ENCODE results near the gene REXO2.

REXO2 gene

DNA sequence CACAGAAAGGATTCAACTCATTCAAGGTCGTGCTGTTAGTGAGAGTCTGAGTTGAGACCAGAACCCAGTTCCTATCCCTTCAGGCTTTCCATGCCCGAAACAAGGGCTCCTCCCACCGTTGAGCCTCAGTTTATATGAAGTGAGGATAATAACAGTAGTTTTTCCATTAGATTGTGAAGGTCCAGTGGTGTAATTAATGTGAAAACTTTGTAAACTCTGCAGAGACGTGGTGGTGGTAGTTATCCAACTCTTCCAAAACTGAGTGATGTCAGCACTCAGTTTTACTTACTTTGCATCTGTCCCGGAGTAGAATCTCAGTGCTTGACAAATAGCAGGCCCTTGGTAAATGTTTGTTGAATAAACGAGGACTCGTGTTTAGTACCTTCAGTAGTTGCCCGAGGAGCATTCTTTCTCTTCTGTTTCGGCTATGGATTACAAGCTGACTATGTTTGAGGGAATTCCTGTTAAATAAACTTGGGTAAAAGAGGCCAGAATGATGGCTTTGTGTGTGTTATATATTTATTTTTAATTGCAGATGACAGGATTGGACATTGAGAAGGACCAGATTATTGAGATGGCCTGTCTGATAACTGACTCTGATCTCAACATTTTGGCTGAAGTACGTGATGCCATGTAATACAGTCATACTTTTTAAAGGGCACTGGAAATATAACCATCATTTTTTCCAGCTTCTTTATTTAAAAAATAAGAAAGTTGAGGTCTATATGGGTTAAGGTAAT, 1.0 kb downstream of the REXO2 start:
- Histone ChIP-seq H3K36me3 (ENCODE audit: control insufficient read depth in 2 of 2, insufficient read depth in 1 of 2, low read length in 2 of 2) (peaks cover 0 to 15% of the 10 kb centered on the region in 2 experiments; a peak in 1 of 3 replicates), H3K9me3 (ENCODE audit: control insufficient read depth, insufficient read depth, low read depth, low read length) (no peaks in the 10 kb centered on the region), H3K4me3 (ENCODE audit: low read depth, low read length) (peak overlapping the region; percentile 65), H3K27ac (ENCODE audit: extremely low read depth, low read depth, low read length) (peak overlapping the region; percentile 55), H3K4me1 (ENCODE audit: control insufficient read depth, insufficient read depth, low read length) (no peaks in the 10 kb centered on the region; the same call in 1 of the 2 replicates)
- TF ChIP-seq ZNF544 (tag by site-specific recombination; IDR thresholded peaks at IDR 0.05) (no peak), ZNF600 (tag by site-specific recombination; IDR thresholded peaks at IDR 0.05) (peak; percentile 14; the same call in 1 of the 2 replicates), ZNF121 (tag by site-specific recombination; IDR thresholded peaks at IDR 0.05) (no peak), ZNF561 (tag by site-specific recombination; IDR thresholded peaks at IDR 0.05; ENCODE audit: borderline replicate concordance) (0 out of 2 replicates have a peak, but pooled peaks have one; percentile 14), TRIM28 (IDR thresholded peaks at IDR 0.05; ENCODE audit: borderline replicate concordance, low read length) (0 out of 2 replicates have a peak, but pooled peaks have one; percentile 43), ZBTB17 (tag by site-specific recombination; IDR thresholded peaks at IDR 0.05) (peak; percentile 32; the same call in 1 of the 2 replicates), ZNF426 (tag by site-specific recombination; IDR thresholded peaks at IDR 0.05) (no peak), PRDM1 (tag by site-specific recombination; IDR thresholded peaks at IDR 0.05) (peak; percentile 82)
- TF ChIP-seq, protein P1, sequence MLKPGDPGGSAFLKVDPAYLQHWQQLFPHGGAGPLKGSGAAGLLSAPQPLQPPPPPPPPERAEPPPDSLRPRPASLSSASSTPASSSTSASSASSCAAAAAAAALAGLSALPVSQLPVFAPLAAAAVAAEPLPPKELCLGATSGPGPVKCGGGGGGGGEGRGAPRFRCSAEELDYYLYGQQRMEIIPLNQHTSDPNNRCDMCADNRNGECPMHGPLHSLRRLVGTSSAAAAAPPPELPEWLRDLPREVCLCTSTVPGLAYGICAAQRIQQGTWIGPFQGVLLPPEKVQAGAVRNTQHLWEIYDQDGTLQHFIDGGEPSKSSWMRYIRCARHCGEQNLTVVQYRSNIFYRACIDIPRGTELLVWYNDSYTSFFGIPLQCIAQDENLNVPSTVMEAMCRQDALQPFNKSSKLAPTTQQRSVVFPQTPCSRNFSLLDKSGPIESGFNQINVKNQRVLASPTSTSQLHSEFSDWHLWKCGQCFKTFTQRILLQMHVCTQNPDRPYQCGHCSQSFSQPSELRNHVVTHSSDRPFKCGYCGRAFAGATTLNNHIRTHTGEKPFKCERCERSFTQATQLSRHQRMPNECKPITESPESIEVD (tag by site-specific recombination; IDR thresholded peaks at IDR 0.05) = peak; percentile 88
- TF ChIP-seq, protein P2, sequence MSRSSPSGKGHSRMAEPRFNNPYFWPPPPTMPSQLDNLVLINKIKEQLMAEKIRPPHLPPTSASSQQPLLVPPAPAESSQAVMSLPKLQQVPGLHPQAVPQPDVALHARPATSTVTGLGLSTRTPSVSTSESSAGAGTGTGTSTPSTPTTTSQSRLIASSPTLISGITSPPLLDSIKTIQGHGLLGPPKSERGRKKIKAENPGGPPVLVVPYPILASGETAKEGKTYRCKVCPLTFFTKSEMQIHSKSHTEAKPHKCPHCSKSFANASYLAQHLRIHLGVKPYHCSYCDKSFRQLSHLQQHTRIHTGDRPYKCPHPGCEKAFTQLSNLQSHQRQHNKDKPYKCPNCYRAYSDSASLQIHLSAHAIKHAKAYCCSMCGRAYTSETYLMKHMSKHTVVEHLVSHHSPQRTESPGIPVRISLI (tag by site-specific recombination; IDR thresholded peaks at IDR 0.05) = no peak
- ChIA-PET CTCF (interaction anchor here (0.6 to 0.8 kb wide), 2 partner anchors 94 to 1059 kb away, joined by 3 read pairs; no protein-coding TSS in a partner anchor), POLR2A (interaction anchor here (0.6 to 1.3 kb wide), 2 partner anchors 16 to 100 kb away, joined by 3 read pairs; no protein-coding TSS in a partner anchor)

DNA sequence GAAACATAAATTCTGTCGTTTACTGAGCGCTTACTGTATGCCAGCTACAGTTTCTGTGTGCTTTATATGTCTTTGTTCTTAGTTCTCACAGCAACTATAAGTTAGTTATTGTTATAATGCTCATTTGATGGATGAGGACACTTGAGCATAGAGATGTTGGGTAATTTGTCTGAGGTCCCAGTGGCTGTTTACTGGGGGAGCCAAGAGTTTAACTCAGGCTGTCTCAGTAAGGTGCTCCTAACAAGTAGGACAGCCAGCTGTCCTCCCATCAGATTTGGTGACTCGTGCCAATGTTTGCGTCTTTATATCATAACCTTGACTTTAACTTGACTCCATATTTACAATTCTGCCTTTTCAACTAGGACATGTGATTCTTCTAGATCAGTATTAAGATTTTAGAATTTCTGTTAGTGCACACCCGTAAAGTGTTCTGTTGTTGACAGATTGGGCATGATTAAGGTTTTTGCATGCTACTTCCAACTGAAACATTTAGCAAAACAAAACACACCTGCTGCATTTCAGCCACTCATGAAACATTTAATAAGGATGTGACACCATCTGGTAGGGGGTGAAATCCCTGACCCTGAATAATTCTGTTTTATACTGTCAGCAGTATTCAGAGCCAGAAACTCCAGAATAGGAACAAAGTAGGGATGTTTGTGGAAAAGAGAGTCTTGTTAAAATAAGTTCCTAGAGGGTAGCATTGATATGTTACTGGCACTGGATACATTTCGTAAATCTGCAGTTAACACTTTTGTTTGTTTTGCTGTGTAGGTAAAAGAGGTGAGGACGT, 1.9 kb downstream of the REXO2 start:
- H3K27ac ChIP-seq (ENCODE audit: extremely low read depth, low read depth, low read length) = no peak overlapping the region
- H3K4me1 ChIP-seq (ENCODE audit: control insufficient read depth, insufficient read depth, low read length) = no peaks in the 10 kb centered on the region; the same call in 1 of the 2 replicates
- H3K9me3 ChIP-seq (ENCODE audit: control insufficient read depth, insufficient read depth, low read depth, low read length) = no peaks in the 10 kb centered on the region
- H3K4me3 ChIP-seq (ENCODE audit: low read depth, low read length) = peak overlapping the region; percentile 11
- ChIA-PET POLR2A (no interaction called here), CTCF (interaction anchor here (0.6 kb wide), 2 partner anchors 39 to 1060 kb away, joined by 3 to 4 read pairs; no protein-coding TSS in a partner anchor)
- TF ChIP-seq ZNF433 (tag by site-specific recombination; IDR thresholded peaks at IDR 0.05; ENCODE audit: low read depth) (no peak), GLIS1 (tag by site-specific recombination; IDR thresholded peaks at IDR 0.05) (no peak), ZIC2 (tag by site-specific recombination; IDR thresholded peaks at IDR 0.05) (no peak), MZF1 (tag by site-specific recombination; IDR thresholded peaks at IDR 0.05; ENCODE audit: borderline replicate concordance) (no peak), SP7 (tag by site-specific recombination; IDR thresholded peaks at IDR 0.05) (no peak), SCRT2 (tag by site-specific recombination; IDR thresholded peaks at IDR 0.05) (peak; percentile 56; the same call in 1 of the 2 replicates)
- TF ChIP-seq, protein P3, sequence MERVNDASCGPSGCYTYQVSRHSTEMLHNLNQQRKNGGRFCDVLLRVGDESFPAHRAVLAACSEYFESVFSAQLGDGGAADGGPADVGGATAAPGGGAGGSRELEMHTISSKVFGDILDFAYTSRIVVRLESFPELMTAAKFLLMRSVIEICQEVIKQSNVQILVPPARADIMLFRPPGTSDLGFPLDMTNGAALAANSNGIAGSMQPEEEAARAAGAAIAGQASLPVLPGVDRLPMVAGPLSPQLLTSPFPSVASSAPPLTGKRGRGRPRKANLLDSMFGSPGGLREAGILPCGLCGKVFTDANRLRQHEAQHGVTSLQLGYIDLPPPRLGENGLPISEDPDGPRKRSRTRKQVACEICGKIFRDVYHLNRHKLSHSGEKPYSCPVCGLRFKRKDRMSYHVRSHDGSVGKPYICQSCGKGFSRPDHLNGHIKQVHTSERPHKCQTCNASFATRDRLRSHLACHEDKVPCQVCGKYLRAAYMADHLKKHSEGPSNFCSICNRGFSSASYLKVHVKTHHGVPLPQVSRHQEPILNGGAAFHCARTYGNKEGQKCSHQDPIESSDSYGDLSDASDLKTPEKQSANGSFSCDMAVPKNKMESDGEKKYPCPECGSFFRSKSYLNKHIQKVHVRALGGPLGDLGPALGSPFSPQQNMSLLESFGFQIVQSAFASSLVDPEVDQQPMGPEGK (tag by site-specific recombination; IDR thresholded peaks at IDR 0.05) = no peak
- TF ChIP-seq, protein P4, sequence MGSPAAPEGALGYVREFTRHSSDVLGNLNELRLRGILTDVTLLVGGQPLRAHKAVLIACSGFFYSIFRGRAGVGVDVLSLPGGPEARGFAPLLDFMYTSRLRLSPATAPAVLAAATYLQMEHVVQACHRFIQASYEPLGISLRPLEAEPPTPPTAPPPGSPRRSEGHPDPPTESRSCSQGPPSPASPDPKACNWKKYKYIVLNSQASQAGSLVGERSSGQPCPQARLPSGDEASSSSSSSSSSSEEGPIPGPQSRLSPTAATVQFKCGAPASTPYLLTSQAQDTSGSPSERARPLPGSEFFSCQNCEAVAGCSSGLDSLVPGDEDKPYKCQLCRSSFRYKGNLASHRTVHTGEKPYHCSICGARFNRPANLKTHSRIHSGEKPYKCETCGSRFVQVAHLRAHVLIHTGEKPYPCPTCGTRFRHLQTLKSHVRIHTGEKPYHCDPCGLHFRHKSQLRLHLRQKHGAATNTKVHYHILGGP (tag by site-specific recombination; IDR thresholded peaks at IDR 0.05) = peak; percentile 65; the same call in 1 of the 2 replicates
- TF ChIP-seq, protein P5, sequence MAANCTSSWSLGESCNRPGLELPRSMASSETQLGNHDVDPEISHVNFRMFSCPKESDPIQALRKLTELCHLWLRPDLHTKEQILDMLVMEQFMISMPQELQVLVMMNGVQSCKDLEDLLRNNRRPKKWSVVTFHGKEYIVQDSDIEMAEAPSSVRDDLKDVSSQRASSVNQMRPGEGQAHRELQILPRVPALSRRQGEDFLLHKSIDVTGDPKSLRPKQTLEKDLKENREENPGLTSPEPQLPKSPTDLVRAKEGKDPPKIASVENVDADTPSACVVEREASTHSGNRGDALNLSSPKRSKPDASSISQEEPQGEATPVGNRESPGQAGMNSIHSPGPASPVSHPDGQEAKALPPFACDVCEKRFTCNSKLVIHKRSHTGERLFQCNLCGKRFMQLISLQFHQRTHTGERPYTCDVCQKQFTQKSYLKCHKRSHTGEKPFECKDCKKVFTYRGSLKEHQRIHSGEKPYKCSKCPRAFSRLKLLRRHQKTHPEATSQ (tag by site-specific recombination; IDR thresholded peaks at IDR 0.05) = no peak
- TF ChIP-seq, protein P6, sequence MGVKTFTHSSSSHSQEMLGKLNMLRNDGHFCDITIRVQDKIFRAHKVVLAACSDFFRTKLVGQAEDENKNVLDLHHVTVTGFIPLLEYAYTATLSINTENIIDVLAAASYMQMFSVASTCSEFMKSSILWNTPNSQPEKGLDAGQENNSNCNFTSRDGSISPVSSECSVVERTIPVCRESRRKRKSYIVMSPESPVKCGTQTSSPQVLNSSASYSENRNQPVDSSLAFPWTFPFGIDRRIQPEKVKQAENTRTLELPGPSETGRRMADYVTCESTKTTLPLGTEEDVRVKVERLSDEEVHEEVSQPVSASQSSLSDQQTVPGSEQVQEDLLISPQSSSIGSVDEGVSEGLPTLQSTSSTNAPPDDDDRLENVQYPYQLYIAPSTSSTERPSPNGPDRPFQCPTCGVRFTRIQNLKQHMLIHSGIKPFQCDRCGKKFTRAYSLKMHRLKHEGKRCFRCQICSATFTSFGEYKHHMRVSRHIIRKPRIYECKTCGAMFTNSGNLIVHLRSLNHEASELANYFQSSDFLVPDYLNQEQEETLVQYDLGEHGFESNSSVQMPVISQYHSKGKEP (tag by site-specific recombination; IDR thresholded peaks at IDR 0.05) = 0 out of 2 replicates have a peak, but pooled peaks have one; percentile 14
- TF ChIP-seq, protein P1 (tag by site-specific recombination; IDR thresholded peaks at IDR 0.05) = peak; percentile 89
- peaks cover 0 to 22% of the 10 kb centered on the region in 2 experiments; a peak in 1 of 3 replicates for H3K36me3 ChIP-seq (ENCODE audit: control insufficient read depth in 2 of 2, insufficient read depth in 1 of 2, low read length in 2 of 2)

Measured in HEK293 (cell line).